CD4-positive, alpha-beta memory T cell (primary cell): ENCODE data around the gene CYP4Z1. TPM values are rescaled to one million over a fixed set of nuclear protein-coding genes. Genes with fewer than 3 reads are reported as not detected.

ENCODE experiments used
- CTCF ChIA-PET: fragments of 350-600 bp; sonication (Branson Sonifier 250); formaldehyde crosslinking; loops from one replicate; lab custom pipeline; 2021; ENCODE audit warnings: inconsistent platforms; ENCODE audit not compliant: partially characterized antibody; lab: Charles Lee
- POLR2A ChIA-PET: fragments of 350-600 bp; sonication (Branson Sonifier 250); formaldehyde crosslinking; loops from one replicate; lab custom pipeline; 2021; ENCODE audit not compliant: partially characterized antibody; lab: Charles Lee
- DNase-seq, 5 donors: peaks; one replicate each; pipeline versions ENCODE4 v3.0.0 to v3.0.0-alpha.2; 2020 to 2022; ENCODE audit warnings: mixed read lengths in 1 of 5
- H3K27ac ChIP-seq: one replicate; pipeline ENCODE4 v1.7.0; 2013; ENCODE audit warnings: low read depth, low read length
- H3K27me3 ChIP-seq: 2 replicates; pipeline ENCODE4 v1.7.0; 2013; ENCODE audit warnings: mild to moderate bottlenecking, low read length, moderate library complexity; ENCODE audit not compliant: insufficient read depth
- H3K36me3 ChIP-seq: 2 replicates; pipeline ENCODE4 v1.7.0; 2013; ENCODE audit warnings: mild to moderate bottlenecking, low read length, moderate library complexity; ENCODE audit not compliant: insufficient read depth
- H3K4me1 ChIP-seq: 2 replicates; pipeline ENCODE4 v1.7.0; 2013; ENCODE audit warnings: mild to moderate bottlenecking, low read length, moderate library complexity; ENCODE audit not compliant: insufficient read depth
- H3K4me3 ChIP-seq, 2 donors: one replicate each; pipeline ENCODE4 v1.7.0; 2013; ENCODE audit warnings: low read length in 2 of 2, mild to moderate bottlenecking in 1 of 2
- H3K9me3 ChIP-seq, 2 donors: one replicate each; pipeline ENCODE4 v1.7.0; 2013; ENCODE audit warnings: low read length in 2 of 2, control low read depth in 1 of 2; ENCODE audit not compliant: control insufficient read depth in 1 of 2
- H3K27ac Mint-ChIP-seq, 7 donors: one replicate each; pipeline ENCODE4 v1.8.0; 2020 to 2021; ENCODE audit warnings: mixed read lengths in 7 of 7, mild to moderate bottlenecking in 6 of 7, inconsistent platforms in 3 of 7, moderate library complexity in 3 of 7
- H3K27me3 Mint-ChIP-seq, 2 donors: one replicate each; pipeline ENCODE4 v1.8.0; 2020 to 2021; ENCODE audit warnings: mixed read lengths in 2 of 2
- H3K36me3 Mint-ChIP-seq, 2 donors: one replicate each; pipeline ENCODE4 v1.8.0; 2020 to 2021; ENCODE audit warnings: mixed read lengths in 2 of 2, inconsistent platforms in 1 of 2, mild to moderate bottlenecking in 1 of 2
- H3K4me1 Mint-ChIP-seq, 4 donors: one replicate each; pipeline ENCODE4 v1.8.0; 2020 to 2021; ENCODE audit warnings: mixed read lengths in 4 of 4, mild to moderate bottlenecking in 1 of 4
- H3K4me3 Mint-ChIP-seq, 8 donors: one replicate each; pipeline ENCODE4 v1.8.0; 2020 to 2021; ENCODE audit warnings: mixed read lengths in 8 of 8, mild to moderate bottlenecking in 7 of 8, moderate library complexity in 6 of 8, inconsistent platforms in 3 of 8
- H3K9me3 Mint-ChIP-seq, 8 donors: one replicate each; pipeline ENCODE4 v1.8.0; 2020 to 2021; ENCODE audit warnings: mixed read lengths in 8 of 8, mild to moderate bottlenecking in 5 of 8, inconsistent platforms in 3 of 8, moderate library complexity in 1 of 8
- intact Hi-C: fragments of 100-400 bp; cut with micrococcal nuclease; formaldehyde crosslinking; loops from one replicate; pipeline ENCODE4 v1.15.1; 2023
- polyA plus RNA-seq, 2 donors: library from polyadenylated mRNA; unstranded; fragments of 300-500 nt; fragmentation: Illumina TruSeq; gene quantifications; one replicate each; pipeline ENCODE4 v1.2.3, GENCODE V29; 2021
- total RNA-seq, 2 experiments: library from RNA; stranded (reverse); gene quantifications; one replicate each; pipeline ENCODE4 v1.2.3, GENCODE V29; 2021

The CYP4Z1 gene
- total and polyA plus RNA-seq, 4 experiments from 2014 or later, result not detected

- intact Hi-C loops, result no loop called here
- Mint-ChIP-seq H3K36me3 (no peaks in the 10 kb centered on the region), H3K9me3 (peaks cover 0 to 4% (median 0%) of the 10 kb centered on the region in 8 donors), H3K27me3 (peaks cover 27% of the 10 kb centered on the region in 2 donors), H3K27ac (no peak overlapping the region), H3K4me3 (no peak overlapping the region), H3K4me1 (no peaks in the 10 kb centered on the region)
- Histone ChIP-seq H3K4me1 (no peaks in the 10 kb centered on the region), H3K36me3 (no peaks in the 10 kb centered on the region), H3K27ac (no peak overlapping the region), H3K9me3 (no peaks in the 10 kb centered on the region), H3K4me3 (no peak overlapping the region), H3K27me3 (peaks cover 4% of the 10 kb centered on the region)
- POLR2A ChIA-PET, result no interaction called here
- no peak for DNase-seq
- CTCF ChIA-PET, result no interaction called here
These were observed 97.5 kb downstream of the CYP4Z1 start for GRCh38 chr1:47164552-47164951.

Other genes with a start within 250 kb of the CYP4Z1 start
- not detected for gene CYP4A11, start 125.8 kb upstream of the CYP4Z1 start, total RNA-seq
- not detected for gene CYP4A11, start 125.8 kb upstream of the CYP4Z1 start, polyA plus RNA-seq
- gene CYP4X1, start 43.6 kb upstream of the CYP4Z1 start, total RNA-seq, result not detected
- not detected for gene CYP4X1, start 43.6 kb upstream of the CYP4Z1 start, polyA plus RNA-seq
- not detected for gene CYP4A22, start 70.2 kb downstream of the CYP4Z1 start, total RNA-seq
- not detected for gene CYP4A22, start 70.2 kb downstream of the CYP4Z1 start, polyA plus RNA-seq
- not detected for gene PDZK1IP1, start 122.8 kb downstream of the CYP4Z1 start, total RNA-seq
- not detected for gene PDZK1IP1, start 122.8 kb downstream of the CYP4Z1 start, polyA plus RNA-seq
- not detected for gene TAL1, start 165.0 kb downstream of the CYP4Z1 start, total RNA-seq
- gene TAL1, start 165.0 kb downstream of the CYP4Z1 start, polyA plus RNA-seq, result not detected
- 1 to 10 TPM; 1.6 to 2.6 TPM for gene STIL, start 246.9 kb downstream of the CYP4Z1 start, total RNA-seq
- under 1 TPM; 0.34 to 0.89 TPM for gene STIL, start 246.9 kb downstream of the CYP4Z1 start, polyA plus RNA-seq